ENCODE data around the gene FMNL3. TPM values are rescaled to one million over a fixed set of nuclear protein-coding genes. Genes with fewer than 3 reads are reported as not detected.

The FMNL3 gene
- total RNA-seq, 1 donor from 2014 or later = 21.1 TPM

DNA sequence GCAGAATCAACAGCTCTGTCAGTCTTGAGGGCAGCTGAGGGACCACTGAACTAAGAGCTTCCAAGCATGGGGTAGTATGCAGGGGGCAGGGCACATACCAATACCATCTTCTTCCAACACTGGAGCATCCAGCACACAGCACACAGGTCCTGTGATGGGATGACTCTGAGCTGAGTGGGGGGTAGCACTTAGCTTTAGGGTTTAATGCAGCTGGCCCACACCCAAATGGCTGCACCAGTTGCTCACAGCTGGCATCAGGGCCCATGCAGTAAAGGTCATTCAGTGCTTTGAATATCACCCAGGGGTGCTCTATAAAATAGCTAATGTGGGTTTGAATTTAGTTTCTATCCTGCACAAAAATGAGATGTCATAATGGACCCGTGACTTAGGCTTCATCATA, 103.5 kb downstream of the FMNL3 start:
- H3K4me3 Mint-ChIP-seq = no peak overlapping the region

DNA sequence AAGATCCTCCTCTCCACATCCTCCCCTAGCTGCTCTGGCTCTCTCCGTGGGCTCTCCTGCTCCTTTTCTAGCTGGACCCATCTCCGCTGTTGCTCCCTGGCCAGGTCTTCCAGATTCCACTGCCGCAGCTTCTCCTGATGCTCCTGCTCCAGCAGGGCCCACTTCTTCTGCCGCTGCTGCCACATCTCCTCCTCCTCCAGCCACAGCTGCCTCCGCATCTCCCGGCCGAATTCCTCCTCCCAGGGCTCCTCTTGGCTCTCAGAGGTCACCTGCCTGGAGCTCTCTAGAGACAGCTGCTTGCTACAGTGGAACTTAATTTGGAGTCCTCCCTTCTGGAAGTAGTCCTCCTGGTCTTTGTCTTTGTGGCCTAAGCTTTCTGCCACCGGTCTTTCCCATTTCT, 107.2 kb downstream of the FMNL3 start:
- H3K9me3 Mint-ChIP-seq = no peaks in the 10 kb centered on the region
- TF ChIP-seq, protein P1, sequence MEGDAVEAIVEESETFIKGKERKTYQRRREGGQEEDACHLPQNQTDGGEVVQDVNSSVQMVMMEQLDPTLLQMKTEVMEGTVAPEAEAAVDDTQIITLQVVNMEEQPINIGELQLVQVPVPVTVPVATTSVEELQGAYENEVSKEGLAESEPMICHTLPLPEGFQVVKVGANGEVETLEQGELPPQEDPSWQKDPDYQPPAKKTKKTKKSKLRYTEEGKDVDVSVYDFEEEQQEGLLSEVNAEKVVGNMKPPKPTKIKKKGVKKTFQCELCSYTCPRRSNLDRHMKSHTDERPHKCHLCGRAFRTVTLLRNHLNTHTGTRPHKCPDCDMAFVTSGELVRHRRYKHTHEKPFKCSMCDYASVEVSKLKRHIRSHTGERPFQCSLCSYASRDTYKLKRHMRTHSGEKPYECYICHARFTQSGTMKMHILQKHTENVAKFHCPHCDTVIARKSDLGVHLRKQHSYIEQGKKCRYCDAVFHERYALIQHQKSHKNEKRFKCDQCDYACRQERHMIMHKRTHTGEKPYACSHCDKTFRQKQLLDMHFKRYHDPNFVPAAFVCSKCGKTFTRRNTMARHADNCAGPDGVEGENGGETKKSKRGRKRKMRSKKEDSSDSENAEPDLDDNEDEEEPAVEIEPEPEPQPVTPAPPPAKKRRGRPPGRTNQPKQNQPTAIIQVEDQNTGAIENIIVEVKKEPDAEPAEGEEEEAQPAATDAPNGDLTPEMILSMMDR (conservative IDR thresholded peaks at IDR 0.05) = no peak
- no peaks in the 10 kb centered on the region for H3K27me3 Mint-ChIP-seq
- DNase-seq (ENCODE audit: extremely low spot score, unreplicated experiment) = no peak
- H3K27ac Mint-ChIP-seq = no peak overlapping the region
- H3K36me3 Mint-ChIP-seq = no peaks in the 10 kb centered on the region
- no peaks in the 10 kb centered on the region for H3K4me1 Mint-ChIP-seq (ENCODE audit: unreplicated experiment)
- no peak overlapping the region for H3K4me3 Mint-ChIP-seq

More for the DNA sequence above, 103.5 kb downstream of the FMNL3 start:
- Mint-ChIP-seq H3K9me3 (no peaks in the 10 kb centered on the region), H3K4me1 (ENCODE audit: unreplicated experiment) (no peaks in the 10 kb centered on the region), H3K27me3 (no peaks in the 10 kb centered on the region), H3K36me3 (no peaks in the 10 kb centered on the region), H3K27ac (no peak overlapping the region)
- TF ChIP-seq, protein P1 (conservative IDR thresholded peaks at IDR 0.05) = no peak
- DNase-seq (ENCODE audit: extremely low spot score, unreplicated experiment) = no peak

DNA sequence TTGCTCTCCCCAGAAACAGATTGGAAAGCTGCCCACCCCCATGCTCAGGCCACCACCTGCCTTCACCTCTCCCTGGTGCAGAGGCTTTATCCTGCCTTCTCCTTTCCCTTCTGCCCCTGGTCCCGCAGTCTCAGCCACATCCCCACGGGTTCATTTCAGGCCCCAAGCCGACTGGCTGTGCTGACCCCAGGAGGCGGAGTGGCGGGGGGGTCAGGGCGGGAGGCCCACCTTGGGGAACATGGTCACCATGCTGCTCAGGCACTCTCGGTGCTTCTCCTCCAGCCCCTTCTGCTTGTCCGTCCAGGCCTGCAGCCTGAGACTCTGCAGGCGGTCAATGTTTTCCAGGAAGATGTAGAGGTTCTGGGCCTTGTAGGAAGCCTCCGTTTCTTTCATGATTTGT, 108.7 kb downstream of the FMNL3 start:
- Mint-ChIP-seq H3K9me3 (no peaks in the 10 kb centered on the region), H3K4me3 (no peak overlapping the region), H3K4me1 (ENCODE audit: unreplicated experiment) (no peaks in the 10 kb centered on the region), H3K36me3 (peaks cover 3% of the 10 kb centered on the region), H3K27me3 (no peaks in the 10 kb centered on the region), H3K27ac (peak overlapping the region; percentile 23)
- no peak for DNase-seq (ENCODE audit: extremely low spot score, unreplicated experiment)
- TF ChIP-seq, protein P1 (conservative IDR thresholded peaks at IDR 0.05) = no peak

DNA sequence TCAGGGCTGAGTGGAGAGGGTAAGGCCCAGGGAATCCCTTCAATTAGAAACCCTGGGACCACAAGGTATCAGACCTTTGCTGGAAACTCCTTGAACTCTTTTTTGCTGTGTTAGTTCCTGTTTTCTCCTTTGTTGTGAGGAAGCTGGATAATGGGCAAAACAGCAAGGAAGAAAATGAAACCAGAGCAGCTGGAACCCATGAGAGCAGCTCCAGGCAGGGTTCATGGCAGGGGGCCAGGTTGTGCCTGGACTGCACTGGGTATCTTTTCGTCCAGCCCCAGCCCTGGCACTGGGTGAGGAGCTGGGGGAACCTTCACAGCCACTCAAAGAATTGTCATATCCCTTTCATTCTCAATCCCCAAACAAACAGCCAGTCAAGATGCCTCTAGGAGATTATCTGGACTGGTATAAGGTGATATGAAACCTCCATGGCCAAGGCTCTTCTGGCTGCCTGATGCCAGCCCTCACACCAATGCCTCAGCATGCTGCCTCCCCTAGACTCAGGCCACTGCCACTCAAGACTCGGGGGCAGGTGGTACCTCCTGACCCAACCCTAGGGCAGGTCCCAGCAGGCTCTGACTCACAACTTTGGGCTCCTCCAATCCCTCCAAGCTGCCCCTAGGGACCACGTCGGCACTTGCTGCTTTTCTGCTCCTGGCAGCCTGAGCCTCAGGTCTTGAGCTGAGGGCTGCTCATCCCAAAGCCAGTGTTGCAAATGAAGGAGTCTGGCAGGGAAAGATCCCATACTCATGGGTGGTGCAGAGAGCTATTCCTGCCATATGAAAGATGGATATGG, 118.3 kb downstream of the FMNL3 start:
- no peaks in the 10 kb centered on the region for H3K4me1 Mint-ChIP-seq (ENCODE audit: unreplicated experiment)
- TF ChIP-seq, protein P1 (conservative IDR thresholded peaks at IDR 0.05) = no peak
- peaks cover 15% of the 10 kb centered on the region for H3K36me3 Mint-ChIP-seq
- H3K27me3 Mint-ChIP-seq = no peaks in the 10 kb centered on the region
- H3K27ac Mint-ChIP-seq = no peak overlapping the region
- H3K4me3 Mint-ChIP-seq = no peak overlapping the region
- H3K9me3 Mint-ChIP-seq = no peaks in the 10 kb centered on the region
- no peak for DNase-seq (ENCODE audit: extremely low spot score, unreplicated experiment)

DNA sequence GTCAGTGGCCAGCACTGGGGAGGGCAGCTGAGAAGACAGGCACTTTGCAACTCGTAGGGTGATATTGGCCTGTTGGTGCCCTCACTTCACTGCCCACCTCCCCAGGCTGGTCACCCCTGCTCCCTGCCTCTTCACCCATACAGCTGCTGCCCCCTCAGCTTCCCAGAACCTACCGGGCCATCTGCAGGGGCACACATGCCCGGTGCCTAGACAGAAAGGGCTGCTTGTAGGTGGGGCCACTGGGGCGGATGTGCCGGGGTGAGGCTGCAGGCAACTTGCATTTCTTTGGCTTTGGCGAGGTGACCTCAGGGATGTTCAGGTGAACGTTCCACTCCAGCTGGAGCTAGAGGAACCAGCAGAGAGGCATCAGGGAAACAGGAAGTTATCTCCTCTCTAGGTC, 118.9 kb downstream of the FMNL3 start:
- Mint-ChIP-seq H3K4me1 (ENCODE audit: unreplicated experiment) (no peaks in the 10 kb centered on the region), H3K4me3 (no peak overlapping the region), H3K9me3 (no peaks in the 10 kb centered on the region), H3K27ac (no peak overlapping the region), H3K36me3 (peaks cover 14% of the 10 kb centered on the region), H3K27me3 (no peaks in the 10 kb centered on the region)
- TF ChIP-seq, protein P1 (conservative IDR thresholded peaks at IDR 0.05) = no peak
- DNase-seq (ENCODE audit: extremely low spot score, unreplicated experiment) = no peak

All from type B pancreatic cell (in vitro differentiated cells).